Prostate gland (tissue), 2 donors: ENCODE measurements around the gene TOMM20.

Experiments
- CTCF ChIP-seq, 4 experiments: fragments of 200-600 bp in 2 of 4; fragments of 450-650 bp in 2 of 4; sonication (generic) in 2 of 4; IDR thresholded peaks; 1 replicate in 3 of 4; 2 replicates in 1 of 4; pipeline ENCODE4 v1.5.1; 2016 to 2019; ENCODE audit warnings: antibody characterized with exemption in 4 of 4, mild to moderate bottlenecking in 2 of 4, moderate library complexity in 2 of 4
- POLR2A ChIP-seq: fragments of 450-650 bp; IDR thresholded peaks from one replicate; pipeline ENCODE4 v1.6.1; 2016; ENCODE audit warnings: antibody characterized with exemption, mild to moderate bottlenecking
- POLR2AphosphoS5 ChIP-seq: sonication (generic); formaldehyde crosslinking; IDR thresholded peaks from one replicate; pipeline ENCODE4 v1.6.1; 2017; ENCODE audit warnings: antibody characterized with exemption

GRCh38 chr1:235127732-235128455, 743 bp downstream of the TOMM20 start:
- TF ChIP-seq POLR2A (no peak), CTCF (IDR thresholded peaks at IDR 0.05) (no peak), POLR2AphosphoS5 (no peak)
